ENCODE data around the gene PTPN4. TPM values are rescaled to one million over a fixed set of nuclear protein-coding genes. Genes with fewer than 3 reads are reported as not detected.

PTPN4 gene
- total RNA-seq, 1 experiment from 2014 or later: 80.5 TPM

DNA sequence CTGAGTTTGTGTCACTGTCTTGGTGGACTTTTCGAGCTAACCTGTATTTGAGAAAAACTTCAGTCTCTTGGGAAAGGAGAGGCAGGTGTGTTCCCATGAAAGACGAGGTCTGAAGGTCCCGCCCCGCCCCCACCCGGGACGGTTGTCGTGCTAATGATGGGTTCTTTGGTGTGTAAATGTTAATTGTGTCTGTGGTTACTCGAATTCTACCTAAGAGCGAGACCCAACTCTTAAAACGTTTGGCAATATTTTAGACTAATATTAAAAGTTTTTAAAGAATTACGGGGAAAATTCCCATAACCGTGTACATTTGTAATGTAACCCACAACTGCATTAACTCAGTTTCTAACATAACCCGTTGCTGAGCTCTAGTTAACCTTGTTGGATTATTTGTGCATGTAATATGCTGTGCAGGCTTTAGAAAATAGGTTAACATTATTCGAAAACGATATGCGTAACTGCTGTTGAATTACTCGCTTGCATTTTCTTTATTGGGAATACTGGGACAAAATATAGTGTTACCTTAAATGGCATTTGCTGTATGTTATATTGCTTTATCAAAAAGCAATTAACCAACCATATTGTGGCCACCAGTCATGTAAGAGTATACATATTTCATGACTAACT lies 254.0 kb downstream of the PTPN4 start:
- no peak for TF ChIP-seq CTCF (conservative IDR thresholded peaks at IDR 0.05)
- peak overlapping the region; percentile 71 for H2AFZ ChIP-seq (ENCODE audit: low read length)
- H3K27me3 ChIP-seq (ENCODE audit: insufficient read depth, low read length): no peaks in the 10 kb centered on the region
- no peaks in the 10 kb centered on the region for H3K9me3 Mint-ChIP-seq
- H3K56ac ChIP-seq (ENCODE audit: insufficient read length, low read depth, low read length): no peak overlapping the region
- H2BK5ac ChIP-seq (ENCODE audit: insufficient read length, low read length): no peak overlapping the region
- H3K4me1 Mint-ChIP-seq: peaks cover 33 to 34% of the 10 kb centered on the region in 2 experiments
- H3K9ac ChIP-seq (ENCODE audit: extremely low read depth, insufficient read length, low read length): peak overlapping the region; percentile 91
- H3K4ac ChIP-seq (ENCODE audit: low read depth, low read length): no peak overlapping the region; the same call in none of the 2 replicates
- WGBS (ENCODE audit: extremely low coverage, insufficient read length, low lambda C conversion rate): no CpG with 5 or more reads among the region's 17 CpGs
- H3K18ac ChIP-seq (ENCODE audit: insufficient read length, low read depth, low read length): peak overlapping the region; percentile 99
- peaks cover 4% of the 10 kb centered on the region; the same call in 1 of the 2 replicates for H3K79me2 ChIP-seq (ENCODE audit: insufficient read depth, low read length)
- no peaks in the 10 kb centered on the region for H4K20me1 ChIP-seq (ENCODE audit: control insufficient read depth, insufficient read depth, insufficient read length)
- H3K27ac ChIP-seq (ENCODE audit: insufficient read length, low read depth, low read length): peak overlapping the region; percentile 84
- no peak overlapping the region for H3T11ph ChIP-seq (ENCODE audit: low read length)
- peaks cover 10% of the 10 kb centered on the region for H3K23me2 ChIP-seq (ENCODE audit: insufficient read length, low read depth, low read length, poor library complexity, severe bottlenecking)
- peaks cover 2% of the 10 kb centered on the region for H3K79me1 ChIP-seq (ENCODE audit: insufficient read depth, low read depth, low read length, poor library complexity, severe bottlenecking)
- H2BK120ac ChIP-seq (ENCODE audit: low read depth, low read length, poor library complexity, severe bottlenecking): no peak overlapping the region
- H3K36me3 Mint-ChIP-seq (ENCODE audit: insufficient read depth in 1 of 3, low read depth in 3 of 3): peaks cover 5 to 14% (median 11%) of the 10 kb centered on the region in 3 experiments; a peak in 5 of 7 replicates
- H4K5ac ChIP-seq (ENCODE audit: insufficient read length, low read depth, low read length): peak overlapping the region; percentile 91
- H2BK12ac ChIP-seq (ENCODE audit: insufficient read length, low read depth, low read length): peak overlapping the region; percentile 52
- peak overlapping the region; percentile 95 for H3K14ac ChIP-seq (ENCODE audit: insufficient read depth, low read length)
- peak overlapping the region; percentile 99 for H4K91ac ChIP-seq (ENCODE audit: insufficient read length, low read depth, low read length)
- H3K4me1 ChIP-seq (ENCODE audit: insufficient read depth, low read length): no peaks in the 10 kb centered on the region; the same call in 1 of the 2 replicates
- H2BK20ac ChIP-seq (ENCODE audit: low read depth, low read length, poor library complexity, severe bottlenecking): no peak overlapping the region
- peak overlapping the region; percentile 89 to 98 (median 97) for H3K27ac Mint-ChIP-seq
- no peak overlapping the region for H2AK5ac ChIP-seq (ENCODE audit: insufficient read length, low read length)
- peak overlapping the region; percentile 87 for H3K4me2 ChIP-seq (ENCODE audit: insufficient read depth, insufficient read length, low read length)
- no peak overlapping the region for H3K23ac ChIP-seq (ENCODE audit: insufficient read length, low read depth, low read length)
- peak overlapping the region; percentile 90 to 93 for H3K4me3 Mint-ChIP-seq
- H4K8ac ChIP-seq (replicated peaks; ENCODE audit: insufficient read length, low read depth, low read length): peak overlapping the region; percentile 59
- no peak overlapping the region for H2BK15ac ChIP-seq (ENCODE audit: low read depth, low read length)
- H3K27me3 Mint-ChIP-seq (ENCODE audit: low read depth): peaks cover 18% of the 10 kb centered on the region
- H3K9me3 ChIP-seq (ENCODE audit: control insufficient read depth, low read depth, low read length): no peaks in the 10 kb centered on the region
- peak; percentile 71 for DNase-seq
